HepG2 (cell line): ENCODE data around the gene HARS2. TPM values are rescaled to one million over a fixed set of nuclear protein-coding genes. Genes with fewer than 3 reads are reported as not detected.

Source experiments
- ARNT ChIP-seq: fragments of 450-650 bp; IDR thresholded peaks from 2 replicates; pipeline ENCODE4 v1.6.1; 2017
- FLYWCH1 ChIP-seq: sonication (generic); formaldehyde crosslinking; IDR thresholded peaks from 2 replicates; pipeline ENCODE4 v1.8.1; 2023; ENCODE audit warnings: mild to moderate bottlenecking, missing genetic modification reagents
- HCFC1 ChIP-seq: fragments of 150-350 bp; IDR thresholded peaks from 2 replicates; pipeline ENCODE4 v1.6.1; 2014; ENCODE audit warnings: low read depth, low read length
- HNRNPLL ChIP-seq: fragments of 200-400 bp; formaldehyde crosslinking; IDR thresholded peaks from 2 replicates; pipeline ENCODE4 v1.6.1; 2017; ENCODE audit warnings: mild to moderate bottlenecking, low read depth, low read length; ENCODE audit not compliant: poor library complexity, severe bottlenecking
- KLF16 ChIP-seq, 2 experiments: sonication (generic) in 1 of 2; formaldehyde crosslinking in 1 of 2; IDR thresholded peaks; 2 replicates each; pipeline versions ENCODE4 v1.6.1 to v1.8.0; 2016 to 2023; ENCODE audit warnings: missing genetic modification reagents in 2 of 2, missing compliant biosample characterization in 1 of 2
- PAF1 ChIP-seq: IDR thresholded peaks from 2 replicates; pipeline ENCODE4 v1.6.1; 2016; ENCODE audit warnings: missing genetic modification reagents, missing compliant biosample characterization
- PHF20 ChIP-seq: sonication (generic); formaldehyde crosslinking; IDR thresholded peaks from 2 replicates; pipeline ENCODE4 v1.5.0; 2020; ENCODE audit warnings: mild to moderate bottlenecking, missing genetic modification reagents
- PHF8 ChIP-seq: sonication (generic); formaldehyde crosslinking; IDR thresholded peaks from 2 replicates; pipeline ENCODE4 v1.5.0; 2020; ENCODE audit warnings: missing genetic modification reagents
- POGZ ChIP-seq: sonication (generic); formaldehyde crosslinking; IDR thresholded peaks from 2 replicates; pipeline ENCODE4 v1.4.0; 2020; ENCODE audit warnings: mild to moderate bottlenecking, missing genetic modification reagents
- TEAD2 ChIP-seq: sonication (generic); formaldehyde crosslinking; IDR thresholded peaks from 2 replicates; pipeline ENCODE4 v1.9.0; 2021; ENCODE audit warnings: missing genetic modification reagents
- U2AF2 ChIP-seq: fragments of 200-400 bp; formaldehyde crosslinking; IDR thresholded peaks from 2 replicates; pipeline ENCODE4 v1.6.1; 2017; ENCODE audit warnings: low read depth, mild to moderate bottlenecking, low read length
- ZKSCAN5 ChIP-seq: sonication (generic); formaldehyde crosslinking; IDR thresholded peaks from 2 replicates; pipeline ENCODE4 v1.5.1; 2020; ENCODE audit warnings: mild to moderate bottlenecking, missing genetic modification reagents
- ZNF543 ChIP-seq: sonication (generic); formaldehyde crosslinking; IDR thresholded peaks from 2 replicates; pipeline ENCODE4 v1.4.0; 2020; ENCODE audit warnings: mild to moderate bottlenecking, missing genetic modification reagents
- ZNF556 ChIP-seq: sonication (generic); formaldehyde crosslinking; IDR thresholded peaks from 2 replicates; pipeline ENCODE4 v1.4.0; 2020; ENCODE audit warnings: mild to moderate bottlenecking, missing genetic modification reagents, borderline replicate concordance
- ZNF816 ChIP-seq: sonication (generic); formaldehyde crosslinking; IDR thresholded peaks from 2 replicates; pipeline ENCODE4 v1.8.0; 2022; ENCODE audit warnings: missing genetic modification reagents, mild to moderate bottlenecking, borderline replicate concordance
- ZNF883 ChIP-seq: sonication (generic); formaldehyde crosslinking; IDR thresholded peaks from 2 replicates; pipeline ENCODE4 v1.5.1; 2020; ENCODE audit warnings: mild to moderate bottlenecking, missing genetic modification reagents; ENCODE audit errors: not compliant biosample characterization
- polyA plus RNA-seq, 8 experiments: library from polyadenylated mRNA; depleted of rRNA in 3 of 8; stranded (reverse) in 7 of 8; unstranded in 1 of 8; fragments of >200 nt; fragmentation: Illumina TruSeq in 4 of 8; extraction: Trizol in 4 of 8; gene quantifications; 2 replicates each; pipeline versions ENCODE4 v1.2.1 to v1.2.3, GENCODE V29; 2011 to 2016; ENCODE audit warnings: low read depth in 4 of 8, missing spikeins in 1 of 8, mixed read lengths in 1 of 8; ENCODE audit not compliant: insufficient read depth in 1 of 8
- total RNA-seq, 5 experiments: library from RNA; depleted of rRNA; stranded (reverse); fragments of >200 nt; fragmentation: Illumina TruSeq; extraction: Trizol; gene quantifications; 2 replicates each; pipeline ENCODE4 v1.2.3, GENCODE V29; 2016; ENCODE audit warnings: low read depth in 1 of 5
- TF ChIP-seq, protein P1 (sequence below): sonication (generic); formaldehyde crosslinking; IDR thresholded peaks from 2 replicates; pipeline ENCODE4 v1.8.1; 2023; ENCODE audit warnings: mild to moderate bottlenecking, missing genetic modification reagents, borderline replicate concordance
- TF ChIP-seq, protein P2 (sequence below): sonication (generic); IDR thresholded peaks from 2 replicates; pipeline ENCODE4 v1.6.1; 2016; ENCODE audit warnings: low read depth, borderline replicate concordance
- TF ChIP-seq, protein P3 (sequence below): IDR thresholded peaks from 2 replicates; pipeline ENCODE4 v1.4.0; 2020; ENCODE audit warnings: mild to moderate bottlenecking, missing genetic modification reagents
- TF ChIP-seq, protein P4 (sequence below): sonication (generic); formaldehyde crosslinking; conservative IDR thresholded peaks from 2 replicates; pipeline ENCODE4 v1.5.0; 2020; ENCODE audit warnings: missing genetic modification reagents
- TF ChIP-seq, protein P5 (sequence below): sonication (generic); formaldehyde crosslinking; conservative IDR thresholded peaks from 2 replicates; pipeline ENCODE4 v1.4.0; 2020; ENCODE audit warnings: missing genetic modification reagents

HARS2 gene
- total and polyA plus RNA-seq, 2 of the 13 experiments (the other 11 are each of a cell fraction or from before 2014, with no cell fraction given): 17.9 to 25.8 TPM

DNA sequence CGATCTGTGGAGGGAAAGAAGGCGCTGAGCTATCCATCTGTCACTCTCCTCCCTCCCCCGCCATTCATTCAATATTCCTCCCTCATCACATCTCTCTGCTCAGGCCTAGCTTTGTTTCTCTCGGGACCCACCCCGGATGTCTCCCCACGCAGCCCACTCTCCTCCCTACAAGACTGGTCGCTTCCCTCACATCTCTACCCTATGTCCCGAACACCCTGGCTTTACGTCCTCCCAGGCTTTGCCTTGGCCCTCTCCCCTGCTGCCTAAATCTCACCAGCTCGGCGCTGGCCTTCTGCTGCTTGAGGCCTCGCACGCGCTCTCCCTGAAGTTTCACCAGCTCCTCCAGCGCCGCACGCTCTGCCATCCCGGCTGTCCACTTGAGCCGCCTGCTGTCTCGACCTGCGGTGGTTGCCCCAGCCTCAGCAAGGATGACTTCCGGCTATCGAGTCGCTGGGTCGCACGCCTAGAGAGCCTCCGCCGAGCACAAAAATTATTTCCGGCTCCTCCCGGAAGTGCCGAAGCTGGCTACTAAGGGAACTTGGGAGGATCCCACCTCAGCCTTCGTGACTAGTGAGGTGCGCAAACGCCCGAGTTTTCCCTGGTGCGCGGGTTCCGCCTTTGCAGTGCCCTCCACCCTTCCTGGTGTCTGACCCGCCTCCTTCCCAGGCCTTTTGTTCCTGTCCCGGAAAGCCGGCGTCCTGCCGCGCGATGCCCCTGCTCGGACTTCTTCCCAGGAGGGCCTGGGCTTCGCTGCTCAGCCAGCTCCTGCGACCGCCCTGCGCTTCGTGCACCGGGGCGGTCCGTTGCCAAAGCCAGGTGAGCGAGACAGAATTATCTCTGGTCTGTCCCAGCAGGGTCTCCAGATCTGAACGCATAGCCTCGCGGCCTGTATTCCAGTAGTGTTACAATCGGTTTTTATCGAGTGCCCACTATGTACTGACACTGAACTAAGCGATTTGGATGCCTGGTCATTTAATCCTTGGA, at the start of gene HARS2, which contains the start of gene HARS1 (continued):
- TF ChIP-seq HCFC1: peak; percentile 41; the same call in 1 of the 2 replicates
- no peak for TF ChIP-seq PAF1 (CRISPR knock-in tag)
- TF ChIP-seq, protein P1, sequence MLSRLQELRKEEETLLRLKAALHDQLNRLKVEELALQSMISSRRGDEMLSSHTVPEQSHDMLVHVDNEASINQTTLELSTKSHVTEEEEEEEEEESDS (CRISPR knock-in tag): no peak
- peak in 1 of 2 experiments; percentile 69; a peak in 1 of 4 replicates for TF ChIP-seq KLF16 (CRISPR knock-in tag; IDR thresholded peaks at IDR 0.05)
- no peak for TF ChIP-seq ZKSCAN5 (CRISPR knock-in tag)
- TF ChIP-seq, protein P2, sequence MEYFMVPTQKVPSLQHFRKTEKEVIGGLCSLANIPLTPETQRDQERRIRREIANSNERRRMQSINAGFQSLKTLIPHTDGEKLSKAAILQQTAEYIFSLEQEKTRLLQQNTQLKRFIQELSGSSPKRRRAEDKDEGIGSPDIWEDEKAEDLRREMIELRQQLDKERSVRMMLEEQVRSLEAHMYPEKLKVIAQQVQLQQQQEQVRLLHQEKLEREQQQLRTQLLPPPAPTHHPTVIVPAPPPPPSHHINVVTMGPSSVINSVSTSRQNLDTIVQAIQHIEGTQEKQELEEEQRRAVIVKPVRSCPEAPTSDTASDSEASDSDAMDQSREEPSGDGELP: no peak
- TF ChIP-seq PHF20 (CRISPR knock-in tag): peak; percentile 98
- no peak for TF ChIP-seq ZNF543 (CRISPR knock-in tag)
- TF ChIP-seq POGZ (CRISPR knock-in tag): peak; percentile 80; the same call in 1 of the 2 replicates
- TF ChIP-seq, protein P3, sequence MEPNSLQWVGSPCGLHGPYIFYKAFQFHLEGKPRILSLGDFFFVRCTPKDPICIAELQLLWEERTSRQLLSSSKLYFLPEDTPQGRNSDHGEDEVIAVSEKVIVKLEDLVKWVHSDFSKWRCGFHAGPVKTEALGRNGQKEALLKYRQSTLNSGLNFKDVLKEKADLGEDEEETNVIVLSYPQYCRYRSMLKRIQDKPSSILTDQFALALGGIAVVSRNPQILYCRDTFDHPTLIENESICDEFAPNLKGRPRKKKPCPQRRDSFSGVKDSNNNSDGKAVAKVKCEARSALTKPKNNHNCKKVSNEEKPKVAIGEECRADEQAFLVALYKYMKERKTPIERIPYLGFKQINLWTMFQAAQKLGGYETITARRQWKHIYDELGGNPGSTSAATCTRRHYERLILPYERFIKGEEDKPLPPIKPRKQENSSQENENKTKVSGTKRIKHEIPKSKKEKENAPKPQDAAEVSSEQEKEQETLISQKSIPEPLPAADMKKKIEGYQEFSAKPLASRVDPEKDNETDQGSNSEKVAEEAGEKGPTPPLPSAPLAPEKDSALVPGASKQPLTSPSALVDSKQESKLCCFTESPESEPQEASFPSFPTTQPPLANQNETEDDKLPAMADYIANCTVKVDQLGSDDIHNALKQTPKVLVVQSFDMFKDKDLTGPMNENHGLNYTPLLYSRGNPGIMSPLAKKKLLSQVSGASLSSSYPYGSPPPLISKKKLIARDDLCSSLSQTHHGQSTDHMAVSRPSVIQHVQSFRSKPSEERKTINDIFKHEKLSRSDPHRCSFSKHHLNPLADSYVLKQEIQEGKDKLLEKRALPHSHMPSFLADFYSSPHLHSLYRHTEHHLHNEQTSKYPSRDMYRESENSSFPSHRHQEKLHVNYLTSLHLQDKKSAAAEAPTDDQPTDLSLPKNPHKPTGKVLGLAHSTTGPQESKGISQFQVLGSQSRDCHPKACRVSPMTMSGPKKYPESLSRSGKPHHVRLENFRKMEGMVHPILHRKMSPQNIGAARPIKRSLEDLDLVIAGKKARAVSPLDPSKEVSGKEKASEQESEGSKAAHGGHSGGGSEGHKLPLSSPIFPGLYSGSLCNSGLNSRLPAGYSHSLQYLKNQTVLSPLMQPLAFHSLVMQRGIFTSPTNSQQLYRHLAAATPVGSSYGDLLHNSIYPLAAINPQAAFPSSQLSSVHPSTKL (CRISPR knock-in tag): peak; percentile 48
- TF ChIP-seq ZNF556 (CRISPR knock-in tag): no peak
- peak; percentile 79; the same call in 1 of the 2 replicates for TF ChIP-seq TEAD2 (CRISPR knock-in tag)
- peak; percentile 96 for TF ChIP-seq HNRNPLL
- peak; percentile 96 for TF ChIP-seq PHF8 (CRISPR knock-in tag)
- TF ChIP-seq ZNF883: no peak
- TF ChIP-seq, protein P4, sequence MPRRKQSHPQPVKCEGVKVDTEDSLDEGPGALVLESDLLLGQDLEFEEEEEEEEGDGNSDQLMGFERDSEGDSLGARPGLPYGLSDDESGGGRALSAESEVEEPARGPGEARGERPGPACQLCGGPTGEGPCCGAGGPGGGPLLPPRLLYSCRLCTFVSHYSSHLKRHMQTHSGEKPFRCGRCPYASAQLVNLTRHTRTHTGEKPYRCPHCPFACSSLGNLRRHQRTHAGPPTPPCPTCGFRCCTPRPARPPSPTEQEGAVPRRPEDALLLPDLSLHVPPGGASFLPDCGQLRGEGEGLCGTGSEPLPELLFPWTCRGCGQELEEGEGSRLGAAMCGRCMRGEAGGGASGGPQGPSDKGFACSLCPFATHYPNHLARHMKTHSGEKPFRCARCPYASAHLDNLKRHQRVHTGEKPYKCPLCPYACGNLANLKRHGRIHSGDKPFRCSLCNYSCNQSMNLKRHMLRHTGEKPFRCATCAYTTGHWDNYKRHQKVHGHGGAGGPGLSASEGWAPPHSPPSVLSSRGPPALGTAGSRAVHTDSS (CRISPR knock-in tag): no peak; the same call in 1 of the 2 replicates
- TF ChIP-seq U2AF2: no peak
- TF ChIP-seq FLYWCH1 (CRISPR knock-in tag): no peak
- TF ChIP-seq, protein P5, sequence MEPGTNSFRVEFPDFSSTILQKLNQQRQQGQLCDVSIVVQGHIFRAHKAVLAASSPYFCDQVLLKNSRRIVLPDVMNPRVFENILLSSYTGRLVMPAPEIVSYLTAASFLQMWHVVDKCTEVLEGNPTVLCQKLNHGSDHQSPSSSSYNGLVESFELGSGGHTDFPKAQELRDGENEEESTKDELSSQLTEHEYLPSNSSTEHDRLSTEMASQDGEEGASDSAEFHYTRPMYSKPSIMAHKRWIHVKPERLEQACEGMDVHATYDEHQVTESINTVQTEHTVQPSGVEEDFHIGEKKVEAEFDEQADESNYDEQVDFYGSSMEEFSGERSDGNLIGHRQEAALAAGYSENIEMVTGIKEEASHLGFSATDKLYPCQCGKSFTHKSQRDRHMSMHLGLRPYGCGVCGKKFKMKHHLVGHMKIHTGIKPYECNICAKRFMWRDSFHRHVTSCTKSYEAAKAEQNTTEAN (CRISPR knock-in tag): peak; percentile 56
- TF ChIP-seq ARNT: no peak
- 0 out of 2 replicates have a peak, but pooled peaks have one; percentile 79 for TF ChIP-seq ZNF816 (CRISPR knock-in tag)
